Measurements from ENCODE around the gene DLG2.

GRCh38 chr11:84021291-84021690 is 1605.9 kb downstream of the DLG2 start:
- TF ChIP-seq EZH2phosphoT487 (IDR thresholded peaks at IDR 0.05; ENCODE audit: low read length) (no peak), CTCF (IDR thresholded peaks at IDR 0.05; ENCODE audit: low read length) (no peak), EZH2 (optimal IDR thresholded peaks at IDR 0.05; ENCODE audit: low read depth, low read length) (no peak)

All from MM.1S (cell line).